Caco-2 (cell line): ENCODE results near the gene RAB3IL1. TPM values are rescaled to one million over a fixed set of nuclear protein-coding genes. Genes with fewer than 3 reads are reported as not detected.
A peak's percentile ranks its signal among the peaks of the same experiment; 100 is the strongest.

Experiments
- BruUV-seq: library from RNA; stranded (reverse); fragments of 400-500 nt; replicated peaks from 2 replicates; lab custom pipeline; 2021; lab: Mats Ljungman, UMichigan
- CTCF ChIA-PET: fragments of 300-600 bp; sonication (Branson Sonifier 250); formaldehyde crosslinking; loops from one replicate; lab custom pipeline; 2022; ENCODE audit warnings: antibody characterized with exemption; lab: Charles Lee
- POLR2A ChIA-PET: fragments of 300-600 bp; sonication (Branson Sonifier 250); formaldehyde crosslinking; loops from one replicate; lab custom pipeline; 2022; ENCODE audit warnings: antibody characterized with exemption; lab: Charles Lee
- DNase-seq, 2 experiments: peaks; one replicate each; pipeline versions ENCODE4 v3.0.0 to v3.0.0-alpha.2; 2020 to 2022
- H3K27me3 ChIP-seq: replicated peaks from 2 replicates; pipeline ENCODE4 v1.6.0; 2011; ENCODE audit warnings: low read length; ENCODE audit not compliant: control insufficient read depth, insufficient read depth
- H3K36me3 ChIP-seq: 2 replicates; pipeline ENCODE4 v1.5.1; 2011; ENCODE audit warnings: low read length; ENCODE audit not compliant: control insufficient read depth, insufficient read depth
- H3K4me1 ChIP-seq: fragments of 250-450 bp; sonication (Bioruptor Pico); 2 replicates; pipeline ENCODE4 v1.5.1; 2020; ENCODE audit warnings: mild to moderate bottlenecking
- H3K4me3 ChIP-seq: 2 replicates; pipeline ENCODE4 v1.5.1; 2011; ENCODE audit warnings: low read depth, mild to moderate bottlenecking, control low read depth, low read length
- H3K9me3 ChIP-seq: fragments of 250-450 bp; sonication (Bioruptor Pico); 2 replicates; pipeline ENCODE4 v1.5.1; 2020; ENCODE audit warnings: mild to moderate bottlenecking, moderate library complexity
- H3K27ac Mint-ChIP-seq: one replicate; pipeline ENCODE4 v1.8.0; 2022; ENCODE audit warnings: mixed read lengths; ENCODE audit not compliant: unreplicated experiment
- H3K27me3 Mint-ChIP-seq: one replicate; pipeline ENCODE4 v1.8.0; 2022; ENCODE audit warnings: mixed read lengths; ENCODE audit not compliant: insufficient read depth, unreplicated experiment
- H3K36me3 Mint-ChIP-seq: one replicate; pipeline ENCODE4 v1.8.0; 2022; ENCODE audit warnings: mild to moderate bottlenecking, mixed read lengths; ENCODE audit not compliant: insufficient read depth, unreplicated experiment
- H3K4me1 Mint-ChIP-seq: one replicate; pipeline ENCODE4 v1.8.0; 2022; ENCODE audit warnings: low read depth, mixed read lengths; ENCODE audit not compliant: unreplicated experiment
- H3K4me3 Mint-ChIP-seq: one replicate; pipeline ENCODE4 v1.8.0; 2022; ENCODE audit warnings: mild to moderate bottlenecking, moderate library complexity, mixed read lengths; ENCODE audit not compliant: unreplicated experiment
- H3K9me3 Mint-ChIP-seq: one replicate; pipeline ENCODE4 v1.8.0; 2022; ENCODE audit warnings: mixed read lengths; ENCODE audit not compliant: unreplicated experiment
- CTCF ChIP-seq, 2 experiments: fragments of 200-600 bp in 1 of 2; IDR thresholded peaks; 1 replicate in 1 of 2; 2 replicates in 1 of 2; pipeline versions ENCODE4 v1.5.1 to v1.8.0; 2011 to 2022; ENCODE audit warnings: antibody characterized with exemption in 1 of 2, control low read depth in 1 of 2, inconsistent platforms in 1 of 2, low read depth in 1 of 2, low read length in 1 of 2, mild to moderate bottlenecking in 1 of 2, moderate library complexity in 1 of 2; ENCODE audit not compliant: insufficient read depth in 1 of 2, severe bottlenecking in 1 of 2, unreplicated experiment in 1 of 2
- intact Hi-C: fragments of 100-400 bp; cut with micrococcal nuclease; formaldehyde crosslinking; loops from one replicate; pipeline ENCODE4 v1.10.0; 2022; ENCODE audit not compliant: unreplicated experiment
- total RNA-seq: library from RNA; stranded (reverse); gene quantifications from 2 replicates; pipeline ENCODE4 v1.2.3, GENCODE V29; 2022

RAB3IL1 gene
- total RNA-seq, 1 experiment from 2014 or later: 10.6 TPM

- ChIA-PET POLR2A (interaction anchor here (0.7 to 1.0 kb wide), 2 partner anchors 9 to 54 kb away, joined by 4 to 5 read pairs; no protein-coding TSS in a partner anchor), CTCF (interaction anchor here (0.6 to 1.1 kb wide), 5 partner anchors 13 to 94 kb away, joined by 3 to 6 read pairs (median 6); no protein-coding TSS in a partner anchor)
- Mint-ChIP-seq H3K9me3 (no peaks in the 10 kb centered on the region), H3K27ac (no peak overlapping the region), H3K4me1 (peaks cover 17% of the 10 kb centered on the region), H3K36me3 (peaks cover 8% of the 10 kb centered on the region), H3K4me3 (no peak overlapping the region), H3K27me3 (no peaks in the 10 kb centered on the region)
- TF ChIP-seq CTCF (IDR thresholded peaks at IDR 0.05; ENCODE audit: insufficient read depth in 1 of 2, low read depth in 1 of 2, low read length in 1 of 2, severe bottlenecking in 1 of 2, unreplicated experiment in 1 of 2): no peak
- H3K9me3 ChIP-seq: no peaks in the 10 kb centered on the region
- intact Hi-C loops: loop anchor here (10.0 kb wide), 1 partner anchor 880 kb away; no protein-coding TSS in a partner anchor
- no peaks in the 10 kb centered on the region for H3K36me3 ChIP-seq
- H3K27me3 ChIP-seq: no peaks in the 10 kb centered on the region
- peaks cover 11% of the 10 kb centered on the region for H3K4me1 ChIP-seq
- H3K4me3 ChIP-seq: no peak overlapping the region
- DNase-seq: peak in 1 of 2 experiments; percentile 20
- no TSS peak for BruUV-seq
Observed at GRCh38 chr11:61914471-61915171, 2.7 kb downstream of the RAB3IL1 start.

- no peak overlapping the region for H3K27ac Mint-ChIP-seq
- Histone ChIP-seq H3K4me3 (no peak overlapping the region), H3K27me3 (no peaks in the 10 kb centered on the region), H3K9me3 (no peaks in the 10 kb centered on the region), H3K36me3 (no peaks in the 10 kb centered on the region), H3K4me1 (peaks cover 8% of the 10 kb centered on the region; the same call in 1 of the 2 replicates)
- H3K27me3 Mint-ChIP-seq: no peaks in the 10 kb centered on the region
- no peak overlapping the region for H3K4me3 Mint-ChIP-seq
- CTCF ChIA-PET: interaction anchor here (1.0 kb wide), 1 partner anchor 122 kb away, joined by 5 read pairs; no protein-coding TSS in a partner anchor
- no peaks in the 10 kb centered on the region for H3K9me3 Mint-ChIP-seq
- intact Hi-C loops: loop anchor here (10.0 kb wide), 1 partner anchor 879 kb away; no protein-coding TSS in a partner anchor
- H3K36me3 Mint-ChIP-seq: peaks cover 8% of the 10 kb centered on the region
- no peak for TF ChIP-seq CTCF (IDR thresholded peaks at IDR 0.05; ENCODE audit: insufficient read depth in 1 of 2, low read depth in 1 of 2, low read length in 1 of 2, severe bottlenecking in 1 of 2, unreplicated experiment in 1 of 2)
- BruUV-seq: no TSS peak
- peak in 1 of 2 experiments; percentile 22 for DNase-seq
- H3K4me1 Mint-ChIP-seq: peaks cover 14% of the 10 kb centered on the region
- POLR2A ChIA-PET: no interaction called here
Observed at GRCh38 chr11:61913699-61914395, 3.5 kb downstream of the RAB3IL1 start.

- CTCF ChIA-PET: interaction anchor here (1.0 kb wide), 1 partner anchor 121 kb away, joined by 5 read pairs; no protein-coding TSS in a partner anchor
- Mint-ChIP-seq H3K4me1 (peaks cover 7% of the 10 kb centered on the region), H3K4me3 (no peak overlapping the region), H3K27me3 (no peaks in the 10 kb centered on the region), H3K36me3 (peaks cover 6% of the 10 kb centered on the region), H3K9me3 (no peaks in the 10 kb centered on the region), H3K27ac (no peak overlapping the region)
- intact Hi-C loops: loop anchor here (10.0 kb wide), 1 partner anchor 878 kb away; no protein-coding TSS in a partner anchor
- Histone ChIP-seq H3K4me3 (no peak overlapping the region), H3K9me3 (no peaks in the 10 kb centered on the region), H3K36me3 (no peaks in the 10 kb centered on the region), H3K27me3 (no peaks in the 10 kb centered on the region), H3K4me1 (peaks cover 6% of the 10 kb centered on the region; the same call in 1 of the 2 replicates)
- no peak for TF ChIP-seq CTCF (IDR thresholded peaks at IDR 0.05; ENCODE audit: insufficient read depth in 1 of 2, low read depth in 1 of 2, low read length in 1 of 2, severe bottlenecking in 1 of 2, unreplicated experiment in 1 of 2)
- BruUV-seq: no TSS peak
- peak in 1 of 2 experiments; percentile 25 for DNase-seq
- POLR2A ChIA-PET: no interaction called here
Observed at GRCh38 chr11:61912991-61913698, 4.2 kb downstream of the RAB3IL1 start.
